ENCODE measurements around the gene CTNND2.

DNA sequence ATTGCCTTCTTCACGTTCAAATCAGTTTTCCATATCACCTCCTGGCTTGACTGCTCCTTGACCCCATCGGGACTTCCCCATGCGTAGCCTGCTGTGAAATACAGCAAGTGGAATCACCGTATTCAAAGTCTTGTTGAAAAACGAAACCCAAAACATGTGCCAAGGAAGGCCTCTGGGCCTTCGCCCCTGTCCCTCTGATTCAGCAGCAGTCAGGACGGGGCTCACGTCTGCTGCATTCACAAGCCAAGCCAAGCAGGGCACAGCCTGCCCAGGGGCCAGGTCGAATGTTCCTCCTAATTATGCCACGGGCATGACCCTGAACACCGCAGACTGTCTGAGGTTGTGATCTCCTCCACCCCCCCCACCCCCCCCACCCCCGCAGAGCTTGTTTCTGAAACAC lies 960 bp upstream of the CTNND2 start:
- no peak for TF ChIP-seq EZH2 (IDR thresholded peaks at IDR 0.05; ENCODE audit: borderline replicate concordance, low read depth, low read length, severe bottlenecking)
- TF ChIP-seq, protein P1, sequence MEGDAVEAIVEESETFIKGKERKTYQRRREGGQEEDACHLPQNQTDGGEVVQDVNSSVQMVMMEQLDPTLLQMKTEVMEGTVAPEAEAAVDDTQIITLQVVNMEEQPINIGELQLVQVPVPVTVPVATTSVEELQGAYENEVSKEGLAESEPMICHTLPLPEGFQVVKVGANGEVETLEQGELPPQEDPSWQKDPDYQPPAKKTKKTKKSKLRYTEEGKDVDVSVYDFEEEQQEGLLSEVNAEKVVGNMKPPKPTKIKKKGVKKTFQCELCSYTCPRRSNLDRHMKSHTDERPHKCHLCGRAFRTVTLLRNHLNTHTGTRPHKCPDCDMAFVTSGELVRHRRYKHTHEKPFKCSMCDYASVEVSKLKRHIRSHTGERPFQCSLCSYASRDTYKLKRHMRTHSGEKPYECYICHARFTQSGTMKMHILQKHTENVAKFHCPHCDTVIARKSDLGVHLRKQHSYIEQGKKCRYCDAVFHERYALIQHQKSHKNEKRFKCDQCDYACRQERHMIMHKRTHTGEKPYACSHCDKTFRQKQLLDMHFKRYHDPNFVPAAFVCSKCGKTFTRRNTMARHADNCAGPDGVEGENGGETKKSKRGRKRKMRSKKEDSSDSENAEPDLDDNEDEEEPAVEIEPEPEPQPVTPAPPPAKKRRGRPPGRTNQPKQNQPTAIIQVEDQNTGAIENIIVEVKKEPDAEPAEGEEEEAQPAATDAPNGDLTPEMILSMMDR (IDR thresholded peaks at IDR 0.05; ENCODE audit: borderline replicate concordance, extremely low read depth, low read length, poor library complexity, severe bottlenecking) = no peak

Data from DND-41 (cell line).